BLaER1 treated with 17β-estradiol and CSF1 and Interleukin-3, amounts not matched to agents 10 nM and 100 nM (cell line): ENCODE measurements around the gene COBLL1.
A peak's percentile ranks its signal among the peaks of the same experiment; 100 is the strongest.

Experiments
- H3K27ac ChIP-seq, 11 experiments: shearing (Covaris generic); formaldehyde crosslinking; 2 replicates each; pipeline ENCODE4 v1.8.1; 2022
- H3K27me3 ChIP-seq, 11 experiments: shearing (Covaris generic); formaldehyde crosslinking; 2 replicates each; pipeline ENCODE4 v1.8.1; 2022
- H3K36me3 ChIP-seq, 11 experiments: shearing (Covaris generic); formaldehyde crosslinking; 2 replicates each; pipeline ENCODE4 v1.8.1; 2022
- H3K4me1 ChIP-seq, 10 experiments: shearing (Covaris generic); formaldehyde crosslinking; 2 replicates each; pipeline ENCODE4 v1.8.1; 2022
- H3K4me2 ChIP-seq, 11 experiments: shearing (Covaris generic); formaldehyde crosslinking; 2 replicates each; pipeline ENCODE4 v1.8.1; 2022
- H3K4me3 ChIP-seq, 10 experiments: shearing (Covaris generic); formaldehyde crosslinking; 2 replicates each; pipeline ENCODE4 v1.8.1; 2022
- H3K9ac ChIP-seq, 11 experiments: shearing (Covaris generic); formaldehyde crosslinking; 2 replicates each; pipeline ENCODE4 v1.8.1; 2022
- H3K9me3 ChIP-seq, 11 experiments: shearing (Covaris generic); formaldehyde crosslinking; replicated peaks in 1 of 11; 2 replicates each; pipeline ENCODE4 v1.8.1; 2022
- H4K20me1 ChIP-seq, 11 experiments: shearing (Covaris generic); formaldehyde crosslinking; 2 replicates each; pipeline ENCODE4 v1.8.1; 2022
- Cebpa-rat ChIP-seq, 11 experiments: shearing (Covaris generic); IDR thresholded peaks; 2 replicates each; pipeline ENCODE4 v1.8.1; 2022

The COBLL1 gene

GRCh38 chr2:164794432-164795231, 47.0 kb downstream of the COBLL1 start:
- H3K36me3 ChIP-seq = no peaks in the 10 kb centered on the region
- no peaks in the 10 kb centered on the region; a peak in 3 of 20 replicates for H3K4me1 ChIP-seq
- H3K9ac ChIP-seq = no peak overlapping the region
- no peak overlapping the region for H3K4me3 ChIP-seq
- H3K27me3 ChIP-seq = no peaks in the 10 kb centered on the region
- H3K27ac ChIP-seq = no peak overlapping the region
- no peak for TF ChIP-seq Cebpa-rat (IDR thresholded peaks at IDR 0.05)
- H4K20me1 ChIP-seq = no peaks in the 10 kb centered on the region
- peak overlapping the region in 1 of 11 experiments; percentile 25; a peak in 2 of 22 replicates for H3K4me2 ChIP-seq
- H3K9me3 ChIP-seq = no peaks in the 10 kb centered on the region

DNA sequence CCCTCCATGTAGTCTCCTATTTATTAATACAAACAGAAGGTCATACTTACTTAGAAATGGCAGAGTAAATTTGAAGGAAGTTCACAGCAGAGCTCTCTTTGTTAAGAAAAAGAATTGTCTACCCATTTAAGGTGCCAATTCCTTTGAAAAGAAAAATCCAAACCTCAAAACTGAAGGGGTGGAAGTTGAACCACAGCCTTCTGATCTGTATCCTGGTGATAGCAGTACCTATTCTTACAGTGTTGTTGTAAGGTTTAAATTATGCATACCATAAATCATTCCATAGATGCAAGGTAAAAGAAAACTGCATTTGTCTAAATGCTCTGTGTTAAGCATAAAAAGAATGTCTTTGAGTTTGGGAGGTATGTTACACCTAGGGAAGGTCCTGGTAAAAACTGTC, 47.6 kb downstream of the COBLL1 start:
- no peaks in the 10 kb centered on the region; a peak in 3 of 20 replicates for H3K4me1 ChIP-seq
- H3K36me3 ChIP-seq = no peaks in the 10 kb centered on the region
- H3K9me3 ChIP-seq = no peaks in the 10 kb centered on the region
- H3K27ac ChIP-seq = no peak overlapping the region
- H3K4me2 ChIP-seq = no peak overlapping the region
- no peaks in the 10 kb centered on the region for H4K20me1 ChIP-seq
- no peak overlapping the region for H3K4me3 ChIP-seq
- TF ChIP-seq Cebpa-rat (IDR thresholded peaks at IDR 0.05) = no peak
- H3K9ac ChIP-seq = no peak overlapping the region
- no peaks in the 10 kb centered on the region for H3K27me3 ChIP-seq

GRCh38 chr2:164793529-164793928, 48.1 kb downstream of the COBLL1 start:
- H3K27ac ChIP-seq = no peak overlapping the region

GRCh38 chr2:164792316-164793170, 49.1 kb downstream of the COBLL1 start:
- Histone ChIP-seq H3K9me3 (no peaks in the 10 kb centered on the region), H3K4me1 (no peaks in the 10 kb centered on the region; a peak in 3 of 20 replicates), H3K4me3 (no peak overlapping the region), H3K4me2 (no peak overlapping the region), H3K36me3 (no peaks in the 10 kb centered on the region), H3K9ac (no peak overlapping the region), H3K27me3 (no peaks in the 10 kb centered on the region), H3K27ac (no peak overlapping the region), H4K20me1 (no peaks in the 10 kb centered on the region)
- no peak for TF ChIP-seq Cebpa-rat (IDR thresholded peaks at IDR 0.05)

More at GRCh38 chr2:164793529-164793928, 48.1 kb downstream of the COBLL1 start:
- no peaks in the 10 kb centered on the region for H3K36me3 ChIP-seq
- no peak overlapping the region for H3K9ac ChIP-seq
- no peaks in the 10 kb centered on the region for H3K27me3 ChIP-seq
- H3K9me3 ChIP-seq = no peaks in the 10 kb centered on the region
- H3K4me2 ChIP-seq = no peak overlapping the region
- no peaks in the 10 kb centered on the region; a peak in 3 of 20 replicates for H3K4me1 ChIP-seq
- no peak overlapping the region for H3K4me3 ChIP-seq
- no peak for TF ChIP-seq Cebpa-rat (IDR thresholded peaks at IDR 0.05)
- H4K20me1 ChIP-seq = no peaks in the 10 kb centered on the region

DNA sequence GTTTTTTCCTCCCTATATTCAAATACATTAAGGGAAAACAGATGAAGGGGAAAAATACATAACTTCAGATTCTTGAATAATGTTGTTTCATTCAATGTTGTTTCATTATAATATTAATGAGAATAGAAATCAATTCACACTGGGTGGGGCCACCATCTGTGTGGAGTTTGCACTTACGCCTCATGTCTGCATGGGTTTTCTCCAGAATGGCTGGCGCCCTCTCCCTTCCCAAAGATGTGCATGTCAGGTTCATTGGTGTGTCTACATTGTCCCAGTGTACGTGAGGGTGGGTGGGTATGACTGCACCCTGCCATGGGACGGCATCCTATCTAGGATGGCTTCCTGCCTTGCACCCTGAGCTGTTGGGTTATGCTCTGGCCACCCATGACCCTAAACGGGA, 51.7 kb downstream of the COBLL1 start:
- TF ChIP-seq Cebpa-rat (IDR thresholded peaks at IDR 0.05) = no peak
- H3K9me3 ChIP-seq = no peaks in the 10 kb centered on the region
- H3K27me3 ChIP-seq = no peaks in the 10 kb centered on the region
- H3K9ac ChIP-seq = no peak overlapping the region
- no peak overlapping the region for H3K4me2 ChIP-seq
- H3K27ac ChIP-seq = no peak overlapping the region
- H3K4me3 ChIP-seq = no peak overlapping the region
- H3K36me3 ChIP-seq = no peaks in the 10 kb centered on the region
- H3K4me1 ChIP-seq = peaks cover 0 to 7% (median 0%) of the 10 kb centered on the region in 10 experiments; a peak in 4 of 20 replicates
- no peaks in the 10 kb centered on the region for H4K20me1 ChIP-seq

DNA sequence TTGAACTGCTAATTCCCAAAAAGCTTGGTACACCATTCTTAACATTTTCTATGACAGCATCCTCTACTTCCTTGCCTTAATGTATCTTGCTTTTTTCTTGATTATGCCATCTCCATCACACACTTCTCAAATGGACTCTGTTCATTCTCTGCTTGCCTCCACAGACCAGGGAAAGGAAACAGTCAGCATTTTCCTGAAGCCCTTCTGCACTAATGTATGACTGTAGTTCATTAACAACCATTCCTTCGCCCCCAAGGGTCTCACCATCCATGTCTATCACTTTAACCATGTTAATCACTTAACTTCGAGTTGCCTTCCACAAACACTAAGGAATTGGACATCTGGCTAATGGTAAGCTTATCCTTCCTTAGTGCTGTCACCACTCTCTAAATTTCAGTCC, 54.8 kb downstream of the COBLL1 start:
- Histone ChIP-seq H3K4me1 (peaks cover 0 to 7% (median 0%) of the 10 kb centered on the region in 10 experiments; a peak in 1 of 20 replicates), H3K36me3 (no peaks in the 10 kb centered on the region), H4K20me1 (no peaks in the 10 kb centered on the region), H3K27ac (no peak overlapping the region), H3K9me3 (no peaks in the 10 kb centered on the region), H3K27me3 (no peaks in the 10 kb centered on the region), H3K4me2 (no peak overlapping the region), H3K4me3 (no peak overlapping the region), H3K9ac (no peak overlapping the region)
- no peak for TF ChIP-seq Cebpa-rat (IDR thresholded peaks at IDR 0.05)

GRCh38 chr2:164785457-164785856, 56.2 kb downstream of the COBLL1 start:
- H3K36me3 ChIP-seq = no peaks in the 10 kb centered on the region
- no peak overlapping the region for H3K4me2 ChIP-seq
- H3K27me3 ChIP-seq = no peaks in the 10 kb centered on the region
- H3K9ac ChIP-seq = no peak overlapping the region
- no peak for TF ChIP-seq Cebpa-rat (IDR thresholded peaks at IDR 0.05)
- H3K4me1 ChIP-seq = peaks cover 0 to 7% (median 0%) of the 10 kb centered on the region in 10 experiments; a peak in 1 of 20 replicates
- H4K20me1 ChIP-seq = no peaks in the 10 kb centered on the region
- no peak overlapping the region for H3K27ac ChIP-seq
- H3K4me3 ChIP-seq = no peak overlapping the region
- H3K9me3 ChIP-seq = no peaks in the 10 kb centered on the region

- no peak for TF ChIP-seq Cebpa-rat (IDR thresholded peaks at IDR 0.05)
- Histone ChIP-seq H3K9ac (no peak overlapping the region), H3K27ac (no peak overlapping the region), H4K20me1 (no peaks in the 10 kb centered on the region), H3K4me2 (no peak overlapping the region), H3K4me1 (peaks cover 0 to 7% (median 0%) of the 10 kb centered on the region in 10 experiments; a peak in 2 of 20 replicates), H3K4me3 (no peak overlapping the region), H3K36me3 (no peaks in the 10 kb centered on the region), H3K27me3 (no peaks in the 10 kb centered on the region), H3K9me3 (no peaks in the 10 kb centered on the region)
Observed at GRCh38 chr2:164784376-164784775, 57.2 kb downstream of the COBLL1 start.

DNA sequence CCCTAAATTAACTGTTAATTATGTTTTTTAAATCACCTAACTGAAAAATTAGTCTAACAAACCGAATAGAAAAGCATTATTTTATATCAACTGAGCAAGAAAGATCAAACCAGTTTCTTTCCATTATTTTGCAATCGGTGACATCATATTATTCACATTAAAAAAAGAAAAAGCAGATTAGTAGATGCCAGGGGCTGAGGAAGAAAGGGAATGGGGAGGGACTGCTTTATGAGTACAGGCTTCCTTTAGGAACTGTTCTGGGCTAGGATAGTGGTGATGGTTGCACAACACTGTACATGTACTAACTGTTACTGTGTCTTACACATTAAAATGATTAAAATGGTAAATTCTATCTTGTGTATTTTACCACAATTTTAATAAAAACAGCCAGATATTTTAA, 59.3 kb downstream of the COBLL1 start:
- Histone ChIP-seq H3K9me3 (no peaks in the 10 kb centered on the region), H3K4me1 (peaks cover 0 to 16% (median 0%) of the 10 kb centered on the region in 10 experiments; a peak in 7 of 20 replicates), H3K27me3 (no peaks in the 10 kb centered on the region), H4K20me1 (no peaks in the 10 kb centered on the region), H3K9ac (no peak overlapping the region), H3K27ac (no peak overlapping the region), H3K4me3 (no peak overlapping the region), H3K36me3 (no peaks in the 10 kb centered on the region), H3K4me2 (no peak overlapping the region)
- TF ChIP-seq Cebpa-rat (IDR thresholded peaks at IDR 0.05) = no peak
